NCI-H2171 treated with DMSO at 0.1 percent for 48 hours (cell line): ENCODE measurements around the gene ZDHHC21.
A peak's percentile ranks its signal among the peaks of the same experiment; 100 is the strongest.

Experiments used
- DNase-seq: peaks from one replicate; lab custom pipeline; 2025; lab: John Stamatoyannopoulos, UW

ZDHHC21 gene, protein sequence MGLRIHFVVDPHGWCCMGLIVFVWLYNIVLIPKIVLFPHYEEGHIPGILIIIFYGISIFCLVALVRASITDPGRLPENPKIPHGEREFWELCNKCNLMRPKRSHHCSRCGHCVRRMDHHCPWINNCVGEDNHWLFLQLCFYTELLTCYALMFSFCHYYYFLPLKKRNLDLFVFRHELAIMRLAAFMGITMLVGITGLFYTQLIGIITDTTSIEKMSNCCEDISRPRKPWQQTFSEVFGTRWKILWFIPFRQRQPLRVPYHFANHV

DNA sequence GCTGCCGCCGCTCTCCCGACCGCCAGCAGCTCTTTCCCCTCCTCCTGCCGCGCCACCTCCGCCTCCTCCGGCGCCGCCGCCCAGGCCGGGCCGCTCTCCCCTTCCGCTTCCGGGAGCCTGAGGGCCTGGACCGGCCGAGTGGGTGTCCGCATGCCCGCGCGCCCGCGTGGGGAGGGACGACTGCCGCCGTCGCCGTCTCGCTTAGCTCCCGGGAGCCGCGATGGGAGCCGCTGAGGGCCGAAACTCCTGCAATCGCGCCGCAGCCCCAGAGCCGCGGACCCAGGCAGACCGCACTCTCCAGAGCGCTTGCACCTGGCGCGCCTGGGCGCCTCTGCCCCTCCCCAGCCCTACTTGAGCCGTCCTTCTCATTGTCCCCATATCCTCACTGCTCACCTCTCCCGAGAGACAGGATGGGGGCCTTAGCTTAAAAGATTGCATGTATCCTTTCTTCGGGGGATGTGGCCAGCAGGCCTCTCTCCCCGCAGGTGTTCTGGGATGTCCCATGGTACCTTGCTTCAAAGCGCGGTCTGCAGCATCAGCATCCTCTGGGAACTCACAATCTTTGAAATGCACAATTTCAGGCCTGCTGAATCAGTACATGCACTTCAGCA lies at the start of gene ZDHHC21:
TSS of gene ZDHHC21 (minus strand) at position 182 of the 611 bp plus-strand sequence. CDS start 19,092 bp downstream, outside the sequence.
- peak; percentile 49 for DNase-seq

DNA sequence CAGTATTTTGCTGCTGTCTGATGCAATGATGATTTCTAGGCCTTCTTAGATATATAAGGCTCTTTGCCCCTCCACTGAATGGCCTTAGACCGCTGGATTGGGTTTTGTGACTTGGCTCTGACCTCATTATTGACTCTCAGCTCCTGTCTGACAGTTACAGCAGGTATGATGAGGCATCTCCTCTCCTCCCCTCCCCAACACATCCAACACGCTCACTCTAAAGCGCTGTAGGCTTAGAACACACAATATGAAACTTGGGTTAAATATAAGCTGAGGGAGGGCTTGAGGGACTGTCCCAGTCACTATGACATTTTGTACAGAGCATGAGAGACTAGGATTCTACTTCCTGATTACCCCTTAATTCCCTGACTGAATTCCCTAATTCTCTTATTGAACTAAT lies 48.1 kb upstream of the ZDHHC21 start:
- DNase-seq = no peak

DNA sequence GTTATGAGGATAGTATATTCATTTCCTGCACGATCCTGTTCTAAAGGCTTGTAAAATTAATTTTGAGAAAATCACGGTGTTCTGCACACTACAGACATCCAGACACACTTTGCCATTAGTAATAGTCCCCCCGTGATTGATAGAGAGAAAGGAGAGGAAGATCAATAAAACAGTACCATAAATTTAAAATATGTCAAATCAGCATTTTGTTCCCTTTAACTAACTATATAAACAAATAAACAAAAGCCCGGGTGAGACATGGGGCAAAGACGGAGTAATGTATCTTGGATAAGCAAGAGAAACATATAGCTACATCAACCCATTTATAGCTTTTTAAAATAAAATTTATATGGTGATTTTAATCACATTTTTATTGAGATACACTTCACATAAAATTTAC lies 39.9 kb upstream of the ZDHHC21 start:
- no peak for DNase-seq

DNA sequence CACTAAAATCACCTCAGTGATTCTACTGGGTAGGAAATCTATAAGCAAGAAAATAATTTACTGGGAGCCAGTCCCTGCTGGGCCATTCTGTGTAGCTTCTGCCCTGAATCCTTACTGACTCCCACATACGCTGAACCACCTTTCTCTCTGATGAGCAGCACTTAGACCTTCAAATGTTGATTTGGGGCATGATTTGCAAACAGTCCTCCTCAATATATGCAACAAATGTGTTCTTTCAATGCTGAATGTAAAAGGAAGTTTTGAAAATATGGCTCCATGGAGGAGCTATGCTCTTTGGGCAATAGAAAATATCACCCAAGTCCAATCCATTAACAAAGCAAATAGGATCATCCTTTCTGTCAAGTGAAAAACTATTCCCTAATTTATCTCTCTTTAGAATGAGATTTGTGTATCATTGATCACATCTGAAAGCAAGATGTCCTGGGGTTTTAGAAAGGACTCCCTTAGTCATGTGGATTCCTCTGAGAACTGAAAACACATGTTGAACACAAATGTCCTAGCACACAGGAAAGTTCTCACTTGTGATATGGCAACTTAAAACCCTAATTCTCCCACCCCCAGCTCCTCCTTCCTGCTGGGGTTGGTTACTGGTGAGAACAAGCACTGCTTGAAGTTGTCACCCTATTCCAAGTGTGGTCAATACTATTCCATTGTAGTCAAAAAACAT lies 38.2 kb upstream of the ZDHHC21 start:
- no peak for DNase-seq

DNA sequence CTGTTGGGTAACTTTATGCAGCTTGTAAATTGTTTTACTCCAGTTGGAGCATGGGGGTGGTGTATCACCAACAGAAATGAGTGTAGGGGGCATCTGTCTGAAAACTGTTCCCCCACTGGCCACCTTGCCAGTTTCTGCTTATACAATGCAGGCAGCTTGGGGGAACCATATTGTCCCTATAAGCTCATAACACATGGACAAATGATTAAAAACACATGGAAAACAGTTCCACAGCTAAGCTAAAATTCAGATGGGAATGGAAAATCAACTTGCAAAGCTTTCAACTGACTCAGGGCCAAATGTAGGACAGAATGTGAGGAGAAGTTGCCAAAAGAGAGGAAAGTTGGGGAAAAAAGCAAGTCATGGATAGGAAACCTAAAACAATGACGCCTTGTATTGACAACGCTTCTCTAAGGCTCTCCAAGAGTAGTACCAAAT lies 37.2 kb upstream of the ZDHHC21 start:
- DNase-seq = no peak

DNA sequence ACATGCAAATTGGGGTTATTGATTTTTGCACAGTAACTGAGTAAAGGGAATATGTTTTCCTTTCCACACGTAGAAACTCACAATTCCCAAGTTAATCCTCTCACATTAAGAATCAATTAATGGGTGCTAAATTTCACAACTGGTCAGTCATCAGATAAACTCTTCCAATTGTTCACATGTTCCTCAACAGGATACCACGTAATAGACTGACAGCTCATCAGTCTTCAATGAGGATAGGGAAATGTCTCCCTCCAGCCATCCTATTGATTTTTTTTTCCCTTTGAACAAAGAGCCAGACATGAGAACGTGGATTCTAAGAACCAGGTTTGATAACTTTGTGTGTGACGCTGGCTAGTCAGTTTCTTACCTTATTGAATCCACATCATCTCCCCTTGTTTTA lies 30.1 kb upstream of the ZDHHC21 start:
- DNase-seq = no peak

DNA sequence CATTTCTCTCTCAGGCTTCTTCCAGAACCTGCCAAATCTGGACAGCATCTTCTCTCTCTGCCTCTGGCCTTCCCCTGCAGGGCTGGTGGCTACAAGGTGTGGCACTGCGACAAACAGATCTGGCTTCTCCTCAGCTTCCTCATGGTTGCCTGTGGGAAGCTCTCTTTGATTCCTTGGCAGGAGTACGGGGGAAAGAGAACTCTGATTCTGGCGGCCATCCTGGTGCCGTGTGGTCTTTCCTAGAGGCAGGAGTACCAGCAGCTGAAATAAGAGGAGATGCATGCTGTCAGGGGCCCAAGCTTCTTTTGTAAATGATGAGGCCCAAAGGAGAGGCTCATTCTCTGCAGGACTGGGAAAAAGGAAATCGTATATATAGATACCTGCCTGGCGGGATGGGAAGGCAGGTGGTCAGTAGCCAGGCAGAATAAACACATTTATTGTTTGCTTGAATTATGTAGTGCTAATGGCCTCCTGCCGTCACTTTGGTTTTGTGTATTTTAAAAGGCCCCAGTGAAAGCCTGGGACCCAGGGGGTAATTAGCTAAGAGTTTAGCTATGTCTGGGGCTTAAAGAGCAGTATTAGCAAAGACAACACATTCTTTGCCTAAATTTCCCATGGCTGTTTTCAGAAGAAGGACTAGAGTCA lies 29.3 kb upstream of the ZDHHC21 start, which contains the start of gene CER1:
TSS of gene CER1 (minus strand) at position 343 of the 645 bp plus-strand sequence. CDS start at position 282, 61 bp downstream.
- DNase-seq = no peak

DNA sequence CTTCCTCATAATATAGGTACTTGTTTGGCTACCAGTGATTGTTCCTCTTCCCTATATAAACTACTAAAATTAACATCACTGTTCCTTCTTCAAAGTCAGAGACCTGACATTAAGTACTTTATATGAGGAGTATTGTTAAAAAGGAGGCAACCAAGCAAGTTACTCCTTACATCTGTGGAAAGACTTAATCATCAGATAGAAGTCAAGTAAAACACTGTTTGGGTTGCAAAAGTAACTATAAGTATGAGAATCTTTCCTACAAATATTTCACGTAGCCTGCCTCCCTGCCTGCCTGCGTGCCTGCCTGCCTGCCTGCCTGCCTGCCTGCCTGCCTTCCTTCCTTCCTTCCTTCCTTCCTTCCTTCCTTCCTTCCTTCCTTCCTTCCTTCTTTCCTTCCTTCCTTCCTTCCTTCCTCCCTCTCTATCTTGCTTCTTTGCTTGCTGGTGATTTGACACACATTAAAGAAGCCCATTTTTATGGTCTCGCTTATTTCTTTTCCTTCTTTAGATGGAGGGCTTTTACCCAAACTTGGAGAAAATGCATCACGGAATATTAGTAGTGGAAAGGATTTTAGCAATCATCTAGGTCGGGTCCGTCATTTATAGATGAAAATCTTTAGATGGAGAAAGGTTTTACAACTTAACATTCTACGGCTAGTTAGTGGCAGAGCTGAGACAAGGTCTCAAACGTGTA lies 26.1 kb upstream of the ZDHHC21 start:
- no peak for DNase-seq

DNA sequence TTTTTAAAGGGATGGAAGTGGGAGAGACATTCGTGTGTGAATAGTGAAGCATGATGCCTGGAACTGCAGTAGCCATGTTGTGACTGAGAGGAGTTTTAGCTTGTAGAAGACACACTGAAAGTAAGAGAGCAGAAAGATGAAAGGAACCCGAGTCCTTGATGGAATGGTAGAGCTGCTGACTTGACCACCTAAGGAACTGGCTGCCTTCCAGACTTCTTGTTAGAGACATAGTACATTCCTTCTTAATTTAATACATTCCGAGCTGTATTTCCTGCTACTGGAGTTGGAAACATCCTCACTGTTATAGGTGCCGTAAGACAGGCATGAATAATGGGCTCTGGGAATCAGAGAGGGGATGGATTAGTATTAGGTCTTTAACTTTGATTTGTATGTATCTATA lies 21.9 kb upstream of the ZDHHC21 start:
- DNase-seq = no peak

DNA sequence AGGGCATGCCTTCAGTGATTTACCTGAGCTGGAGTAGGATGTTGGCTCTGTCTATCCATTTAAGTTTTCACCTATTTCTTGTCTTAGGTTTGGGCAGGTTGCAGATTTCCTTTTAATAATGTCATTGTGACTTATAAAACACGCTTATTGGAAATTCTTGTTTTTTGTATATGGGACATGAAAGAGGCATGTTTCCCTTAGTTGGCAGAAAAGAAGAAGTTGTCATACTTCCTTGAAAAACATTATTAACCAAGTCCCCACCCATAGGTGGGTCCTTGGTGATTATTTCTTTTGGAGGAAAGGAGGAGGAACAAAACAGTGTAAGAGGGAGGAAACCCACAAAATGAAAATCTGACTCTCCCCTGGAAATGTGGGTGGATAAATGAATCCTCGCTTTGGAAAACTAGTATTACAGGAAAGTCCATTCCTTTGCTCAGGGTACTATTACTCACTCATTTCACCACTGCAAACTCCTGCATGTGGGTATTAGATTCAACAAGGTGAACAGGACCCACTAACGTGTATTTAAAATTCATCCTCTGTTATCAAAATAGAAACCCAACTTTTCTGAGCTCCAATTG lies 20.0 kb upstream of the ZDHHC21 start:
- DNase-seq = no peak

DNA sequence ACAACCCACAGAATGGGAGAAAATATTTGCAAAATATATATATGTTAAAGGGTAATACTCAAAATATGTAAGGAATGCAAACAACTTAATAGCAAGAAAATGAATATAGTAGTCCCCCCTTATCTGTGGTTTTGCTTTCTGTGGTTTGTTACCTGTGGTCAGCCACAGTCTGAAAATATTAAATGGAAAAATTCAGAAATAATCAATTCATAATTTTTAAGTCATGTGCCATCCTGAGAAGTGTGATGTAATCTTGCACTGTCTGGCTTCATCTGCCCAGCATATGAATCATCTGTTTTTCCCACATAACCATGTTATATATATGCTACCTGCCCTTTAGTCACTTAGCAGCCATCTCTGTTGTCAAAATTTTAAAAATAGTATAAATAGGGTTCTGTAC lies 17.6 kb upstream of the ZDHHC21 start:
- DNase-seq = no peak

DNA sequence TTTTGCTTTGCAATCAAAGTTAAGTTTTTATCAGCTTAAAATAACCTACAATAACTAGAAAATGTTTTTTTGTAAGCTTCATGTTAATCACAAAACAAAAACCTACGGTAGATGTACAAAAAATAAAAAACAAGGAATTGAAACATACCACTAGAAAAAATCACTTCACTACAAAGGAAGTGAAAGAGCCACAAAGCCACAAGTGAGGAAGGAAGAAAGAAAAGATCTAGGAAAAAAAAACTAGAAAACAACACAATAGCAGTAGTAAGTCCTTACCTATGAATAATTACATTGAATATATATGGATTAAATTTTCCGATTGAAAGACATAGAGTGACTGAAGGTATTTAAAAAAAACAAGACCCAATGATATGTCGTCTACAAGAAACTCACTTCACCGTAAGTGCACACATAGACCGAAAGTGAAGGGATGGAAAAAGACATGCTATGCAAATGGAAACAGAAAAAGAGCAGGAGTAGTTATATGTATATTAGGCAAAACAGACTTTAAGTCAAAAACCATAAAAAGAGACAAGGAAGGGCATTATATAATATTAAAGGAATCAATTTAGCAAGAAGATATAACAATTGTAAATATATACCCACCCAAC lies 13.4 kb upstream of the ZDHHC21 start:
- no peak for DNase-seq

DNA sequence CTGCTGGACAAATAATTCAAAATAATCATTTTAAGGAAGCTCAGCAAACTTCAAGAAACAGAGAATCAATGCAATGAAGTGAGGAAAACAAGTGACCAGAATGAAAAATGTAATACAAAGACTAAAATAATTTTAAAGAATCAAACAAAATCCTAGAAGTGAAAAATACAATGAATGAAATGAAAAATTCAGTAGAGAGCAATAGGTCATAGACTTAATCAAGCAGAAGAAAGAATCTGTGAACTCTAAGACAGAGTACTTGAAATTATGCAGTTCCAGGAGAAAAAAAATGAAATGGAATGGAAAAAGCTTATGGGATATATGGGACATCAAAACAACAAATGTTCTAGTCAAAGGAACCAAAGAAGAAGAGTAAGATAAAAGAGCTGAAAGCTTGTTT lies 11.8 kb upstream of the ZDHHC21 start:
- DNase-seq = no peak

DNA sequence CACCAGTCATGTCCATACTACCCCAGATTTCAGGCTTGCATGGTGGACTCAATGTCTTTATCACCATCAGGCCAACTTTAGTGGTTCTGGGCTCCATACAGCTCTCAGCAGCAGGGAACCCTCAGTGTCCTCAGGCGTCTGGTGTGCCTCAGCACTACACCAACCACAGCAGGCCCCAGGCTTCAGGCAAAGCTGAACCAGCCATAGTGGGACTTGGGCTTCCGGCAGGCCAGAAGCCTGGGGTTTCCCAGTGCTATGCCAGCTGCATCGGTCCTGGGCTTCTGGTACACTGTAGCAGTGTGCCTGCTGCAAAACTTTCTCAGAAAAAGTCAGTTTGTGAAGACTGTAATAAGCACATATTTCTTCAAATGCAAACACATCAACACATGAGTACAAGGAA lies 11.0 kb upstream of the ZDHHC21 start:
- no peak for DNase-seq

DNA sequence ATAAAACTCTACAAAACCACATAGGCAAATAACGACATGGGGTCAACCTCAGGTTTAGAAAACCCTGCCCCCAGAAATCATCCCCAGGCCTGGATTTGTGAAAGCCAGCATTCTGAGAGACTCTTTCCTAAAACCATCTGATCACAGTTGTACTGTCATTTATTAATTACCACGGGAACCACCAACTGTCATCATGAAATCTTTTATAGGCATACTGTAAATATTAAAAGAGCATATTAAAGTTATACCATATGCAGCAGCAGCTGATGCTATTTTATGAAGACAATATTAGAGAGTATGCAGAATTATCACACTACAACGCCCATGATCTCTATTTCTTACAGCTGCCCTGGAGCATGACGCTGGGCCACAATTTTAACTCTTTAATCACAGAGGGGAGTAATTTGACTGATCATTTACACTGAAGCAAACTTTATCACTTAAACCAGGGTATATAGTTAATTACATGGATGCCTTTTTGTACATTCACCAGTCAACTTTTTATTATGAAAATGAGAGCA lies 9.0 kb upstream of the ZDHHC21 start:
- no peak for DNase-seq

DNA sequence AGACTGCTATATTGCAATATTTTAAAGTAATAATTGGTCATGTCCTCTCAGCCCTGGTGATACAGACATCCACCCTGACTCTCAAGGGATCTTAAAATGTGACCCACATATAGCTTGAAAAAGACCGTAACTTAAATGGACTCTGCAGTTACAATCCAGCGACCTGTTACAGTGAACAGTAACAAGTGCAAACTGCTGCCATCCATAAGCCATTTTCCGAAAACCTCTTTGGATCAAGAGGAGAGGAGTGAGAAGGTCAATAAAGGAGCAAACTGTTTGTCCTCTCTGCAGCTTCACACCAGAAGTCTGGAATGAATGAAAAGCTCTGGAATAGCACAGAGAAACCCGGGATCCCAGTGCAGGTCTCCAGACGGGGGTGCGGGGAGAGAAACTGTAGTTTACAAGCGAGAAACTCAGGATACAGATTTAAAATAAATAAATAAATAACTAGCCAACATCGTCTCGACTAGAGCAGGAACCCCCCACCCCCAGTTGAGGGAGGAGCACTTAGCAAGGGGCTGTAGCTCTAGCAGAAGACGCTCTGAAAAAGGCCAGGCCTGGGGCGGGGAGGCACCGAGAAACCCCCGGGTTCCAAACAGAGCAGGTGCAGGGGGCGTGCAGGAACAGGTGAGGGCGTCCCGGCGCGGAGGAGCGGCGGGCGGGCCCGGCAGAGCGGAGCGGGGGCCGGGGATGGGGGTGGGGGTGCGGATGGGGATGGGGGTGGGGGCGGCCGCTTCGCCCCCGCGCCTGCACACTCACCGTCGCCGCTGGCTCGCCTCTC lies 572 bp downstream of the ZDHHC21 start:
- DNase-seq = peak; percentile 49

DNA sequence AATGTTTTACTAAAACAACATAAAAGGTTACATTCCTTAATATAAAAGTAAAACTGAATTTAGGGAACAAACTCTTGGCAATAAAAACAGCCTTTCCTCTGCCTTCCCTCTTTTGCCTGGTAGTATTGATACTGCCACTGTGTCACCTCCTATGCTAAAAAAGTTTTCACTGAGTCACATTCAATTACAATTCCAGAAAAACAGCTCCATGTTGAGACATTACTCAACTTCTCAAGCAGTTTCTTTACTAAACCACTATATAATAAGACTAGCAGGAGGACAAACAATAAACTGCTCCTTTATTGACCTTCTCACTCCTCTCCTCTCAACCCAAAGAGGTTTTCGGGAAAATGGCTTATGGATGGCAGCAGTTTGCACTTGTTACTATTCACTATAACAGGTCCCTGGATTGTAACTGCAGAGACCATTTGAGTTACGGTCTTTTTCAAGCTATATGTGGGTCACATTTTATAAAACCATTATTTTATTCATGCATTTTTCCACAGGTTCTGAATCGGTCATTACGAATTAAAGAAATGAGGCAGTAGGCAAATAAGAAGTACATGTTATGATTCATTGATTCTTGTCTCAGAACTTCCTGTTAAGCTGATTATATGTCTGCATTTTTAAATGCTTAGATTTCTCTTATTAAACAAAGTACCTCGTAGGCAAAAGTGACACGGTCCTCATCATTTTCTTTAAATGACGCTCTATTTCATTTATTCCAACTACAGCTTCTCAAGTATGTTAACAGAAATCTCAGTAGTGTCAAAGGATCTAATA lies 2.1 kb downstream of the ZDHHC21 start:
- DNase-seq = no peak

DNA sequence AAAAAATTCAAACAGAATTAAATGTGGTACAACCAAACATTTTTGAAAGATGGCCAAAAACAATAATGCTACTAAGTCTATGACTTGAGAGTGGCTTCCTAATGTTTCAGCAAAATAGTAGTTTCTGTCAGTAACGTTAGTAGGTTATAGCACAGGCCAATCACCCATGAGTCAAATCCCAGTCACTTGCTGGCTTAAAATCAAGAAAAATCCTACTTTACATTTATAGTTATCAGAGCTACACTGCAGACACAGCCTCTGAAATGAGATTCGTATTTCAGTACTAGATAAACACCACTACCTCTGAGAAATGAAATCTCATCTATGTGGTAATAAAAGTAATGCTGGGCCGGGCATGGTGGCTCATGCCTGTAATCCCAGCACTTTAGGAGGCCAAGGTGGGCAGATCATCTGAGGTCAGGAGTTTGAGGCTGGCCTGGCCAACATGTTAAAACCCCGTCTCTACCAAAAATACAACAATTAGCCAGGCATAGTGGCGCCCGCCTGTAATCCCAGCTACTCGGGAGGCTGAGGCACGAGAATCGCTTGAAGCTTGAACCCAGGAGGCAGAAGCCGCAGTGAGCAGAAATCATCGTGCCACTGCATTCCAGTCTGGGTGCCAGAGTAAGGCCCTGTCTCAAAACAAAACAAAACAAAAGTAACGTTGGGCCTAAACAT lies 6.1 kb downstream of the ZDHHC21 start:
- DNase-seq = no peak

DNA sequence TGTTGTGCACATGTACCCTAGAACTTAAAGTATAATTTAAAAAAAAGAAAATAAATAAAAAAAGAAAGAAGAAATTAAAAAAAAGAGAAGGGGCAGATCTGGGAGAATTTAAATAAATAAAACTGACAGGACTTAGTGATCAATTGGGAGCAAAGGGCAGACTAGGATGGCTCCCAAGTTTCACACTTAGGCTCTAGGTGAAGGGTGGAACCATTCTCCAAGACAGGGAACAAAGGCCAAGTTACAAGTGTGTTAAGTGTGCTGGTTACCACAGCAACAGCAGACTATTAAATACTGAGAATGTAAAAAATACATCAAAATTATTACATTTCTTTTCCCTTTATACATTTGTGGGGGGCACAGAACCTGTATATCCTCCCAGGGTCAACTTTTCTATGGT lies 7.1 kb downstream of the ZDHHC21 start:
- DNase-seq = no peak
